IMR-90 (cell line): ENCODE measurements around the gene TAS2R9. TPM values are rescaled to one million over a fixed set of nuclear protein-coding genes. Genes with fewer than 3 reads are reported as not detected.

Source experiments
- ATAC-seq: fragments of 200-7000 bp; cut with Tn5 transposase; 2 replicates; pipeline ENCODE4 v1.9.1; 2020; ENCODE audit warnings: low read depth, mild to moderate bottlenecking, moderate library complexity
- BruUV-seq: library from RNA; stranded (reverse); fragments of 400-500 nt; replicated peaks from 2 replicates; lab custom pipeline; 2021; lab: Mats Ljungman, UMichigan
- CTCF ChIA-PET: fragments of 300-600 bp; formaldehyde crosslinking; extraction: SDS; loops from one replicate; lab custom pipeline; 2021; ENCODE audit warnings: antibody characterized with exemption; lab: Yijun Ruan, JAX
- POLR2A ChIA-PET: fragments of 300-600 bp; sonication (Branson Sonifier 250); formaldehyde crosslinking; loops from one replicate; lab custom pipeline; 2022; ENCODE audit warnings: antibody characterized with exemption; ENCODE audit not compliant: unreplicated experiment; lab: Charles Lee
- DNase-seq: peaks from one replicate; pipeline ENCODE4 v3.0.0; 2013
- H2AFZ ChIP-seq: replicated peaks from 2 replicates; pipeline ENCODE3; 2013; ENCODE audit warnings: low read length, mild to moderate bottlenecking; ENCODE audit not compliant: poor library complexity
- H2AK5ac ChIP-seq: 2 replicates; pipeline ENCODE4 v1.6.1; 2013; ENCODE audit warnings: low read depth, low read length, inconsistent platforms
- H2AK9ac ChIP-seq: replicated peaks from 2 replicates; pipeline ENCODE3; 2013; ENCODE audit warnings: mild to moderate bottlenecking, low read depth, low read length, moderate library complexity; ENCODE audit not compliant: poor library complexity
- H2BK120ac ChIP-seq: 2 replicates; pipeline ENCODE4 v1.6.1; 2013; ENCODE audit warnings: low read depth, low read length, inconsistent platforms
- H2BK15ac ChIP-seq: 3 replicates; pipeline ENCODE4 v1.6.1; 2013; ENCODE audit warnings: low read depth, low read length, inconsistent platforms
- H2BK20ac ChIP-seq: 2 replicates; pipeline ENCODE4 v1.6.1; 2013; ENCODE audit warnings: low read depth, mild to moderate bottlenecking, inconsistent platforms, low read length, moderate library complexity
- H2BK5ac ChIP-seq: 2 replicates; pipeline ENCODE4 v1.6.1; 2013; ENCODE audit warnings: mild to moderate bottlenecking, low read depth, low read length, inconsistent platforms; ENCODE audit not compliant: poor library complexity, severe bottlenecking
- H3K14ac ChIP-seq: replicated peaks from 2 replicates; pipeline ENCODE4 v1.6.1; 2013; ENCODE audit warnings: low read depth, low read length, inconsistent platforms
- H3K18ac ChIP-seq: 2 replicates; pipeline ENCODE4 v1.6.1; 2013; ENCODE audit warnings: low read depth, low read length, control low read depth
- H3K23ac ChIP-seq: 2 replicates; pipeline ENCODE4 v1.6.1; 2013; ENCODE audit warnings: low read depth, low read length, inconsistent platforms
- H3K27ac ChIP-seq: 2 replicates; pipeline ENCODE4 v1.5.1; 2013; ENCODE audit warnings: mild to moderate bottlenecking, control low read depth, low read length; ENCODE audit not compliant: insufficient read depth
- H3K27me3 ChIP-seq: 2 replicates; pipeline ENCODE4 v1.6.1; 2013; ENCODE audit warnings: low read length; ENCODE audit not compliant: control insufficient read depth, insufficient read depth
- H3K36me3 ChIP-seq: 2 replicates; pipeline ENCODE4 v1.6.1; 2013; ENCODE audit warnings: low read length, mixed read lengths; ENCODE audit not compliant: control insufficient read depth, insufficient read depth
- H3K4ac ChIP-seq: 2 replicates; pipeline ENCODE4 v1.6.1; 2013; ENCODE audit warnings: low read depth, low read length, inconsistent platforms
- H3K4me1 ChIP-seq: 2 replicates; pipeline ENCODE4 v1.6.1; 2013; ENCODE audit warnings: low read length, mixed read lengths; ENCODE audit not compliant: control insufficient read depth, insufficient read depth
- H3K4me2 ChIP-seq: 2 replicates; pipeline ENCODE4 v1.6.1; 2013; ENCODE audit warnings: low read depth, mild to moderate bottlenecking, control low read depth, low read length, moderate library complexity
- H3K4me3 ChIP-seq: 2 replicates; pipeline ENCODE4 v1.5.1; 2013; ENCODE audit warnings: low read depth, mild to moderate bottlenecking, control low read depth, low read length, moderate library complexity; ENCODE audit not compliant: insufficient read depth
- H3K56ac ChIP-seq: 2 replicates; pipeline ENCODE4 v1.6.1; 2013; ENCODE audit warnings: low read length, inconsistent platforms; ENCODE audit not compliant: insufficient read depth; ENCODE audit errors: extremely low read depth
- H3K79me1 ChIP-seq, 2 experiments: 2 replicates each; pipeline ENCODE4 v1.6.1; 2013; ENCODE audit warnings: low read length in 2 of 2, inconsistent platforms in 1 of 2, low read depth in 1 of 2
- H3K9ac ChIP-seq: 2 replicates; pipeline ENCODE4 v1.6.1; 2013; ENCODE audit warnings: low read depth, low read length, control low read depth
- H3K9me1 ChIP-seq: 2 replicates; pipeline ENCODE4 v1.6.1; 2013; ENCODE audit warnings: low read length, inconsistent platforms; ENCODE audit not compliant: insufficient read depth
- H3K9me3 ChIP-seq: 2 replicates; pipeline ENCODE4 v1.6.1; 2013; ENCODE audit warnings: low read length; ENCODE audit not compliant: control insufficient read depth, insufficient read depth
- H4K20me1 ChIP-seq: 2 replicates; pipeline ENCODE4 v1.6.1; 2013; ENCODE audit warnings: low read length, inconsistent platforms; ENCODE audit not compliant: insufficient read depth
- H4K5ac ChIP-seq: 2 replicates; pipeline ENCODE4 v1.6.1; 2013; ENCODE audit warnings: mild to moderate bottlenecking, low read depth, low read length, control low read depth
- H4K8ac ChIP-seq, 2 experiments: 2 replicates each; pipeline ENCODE4 v1.6.1; 2013; ENCODE audit warnings: low read depth in 2 of 2, low read length in 2 of 2, control low read depth in 1 of 2, inconsistent platforms in 1 of 2
- H4K91ac ChIP-seq: 2 replicates; pipeline ENCODE4 v1.6.1; 2013; ENCODE audit warnings: low read depth, low read length, inconsistent platforms; ENCODE audit not compliant: insufficient read depth
- CEBPB ChIP-seq: IDR thresholded peaks from 2 replicates; pipeline ENCODE4 v1.6.1; 2012; ENCODE audit warnings: low read depth, low read length, improper control_type of control experiment
- MAZ ChIP-seq: IDR thresholded peaks from 2 replicates; pipeline ENCODE4 v1.6.1; 2012; ENCODE audit warnings: low read depth, mild to moderate bottlenecking, low read length, improper control_type of control experiment, moderate library complexity, borderline replicate concordance
- RCOR1 ChIP-seq: IDR thresholded peaks from 2 replicates; pipeline ENCODE4 v1.6.1; 2012; ENCODE audit warnings: mild to moderate bottlenecking, low read length, improper control_type of control experiment; ENCODE audit not compliant: insufficient replicate concordance
- WGBS, 2 experiments: methylation state at CpG; one replicate each; pipeline versions ENCODE4 v1.1.5 to v1.1.7; 2013; ENCODE audit warnings: missing lambda C conversion rate in 2 of 2; ENCODE audit not compliant: insufficient read length in 1 of 2; ENCODE audit errors: extremely low coverage in 2 of 2; 5-methylcytosine and 5-hydroxymethylcytosine counted together
- dilution Hi-C: fragments of 300-500 bp; cut with HindIII; formaldehyde crosslinking; loops from one replicate; pipeline ENCODE4 v1.14.3; 2018; ENCODE audit warnings: low sequenced_read_pairs; ENCODE audit not compliant: unreplicated experiment
- in situ Hi-C: fragments of 300-500 bp; cut with MboI; formaldehyde crosslinking; loops from 3 replicates; pipeline ENCODE4 v1.14.3; 2019; ENCODE audit warnings: low sequenced_read_pairs, inconsistent platforms, mixed read lengths
- intact Hi-C: fragments of 100-400 bp; cut with micrococcal nuclease; formaldehyde crosslinking; loops from 2 replicates; pipeline ENCODE4 v1.10.0; 2022
- polyA plus RNA-seq, 3 experiments: library from polyadenylated mRNA; depleted of rRNA; stranded (reverse); fragments of >200 nt; gene quantifications; 2 replicates each; pipeline ENCODE4 v1.2.3, GENCODE V29; 2012; ENCODE audit warnings: low replicate concordance in 1 of 3
- total RNA-seq: library from RNA; depleted of rRNA; stranded (reverse); fragments of >200 nt; gene quantifications from 2 replicates; pipeline ENCODE4 v1.2.3, GENCODE V29; 2012

Gene TAS2R9
- total and polyA plus RNA-seq, 2 of the 4 experiments (the other 2 are of a cell fraction): not detected

DNA sequence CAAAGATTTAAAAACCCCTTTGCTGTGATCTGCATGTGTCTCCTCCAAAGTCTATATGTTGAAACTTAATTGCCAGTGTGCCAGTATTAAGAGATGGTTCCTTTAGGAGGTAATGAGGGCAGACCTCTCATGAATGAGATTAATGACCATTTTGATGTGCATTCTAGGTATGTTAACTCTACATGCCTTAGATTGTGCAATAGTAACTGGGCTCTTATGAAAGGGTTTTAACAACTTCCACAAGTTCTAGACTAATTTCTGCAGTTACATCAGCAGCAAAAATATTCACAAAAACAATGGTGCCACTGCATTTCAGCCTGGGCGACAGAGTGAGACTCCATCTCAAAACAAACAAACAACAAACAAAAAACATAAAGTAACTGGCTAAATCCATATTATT, 20.0 kb upstream of the TAS2R9 start:
- H2BK120ac ChIP-seq: no peak overlapping the region
- no peak overlapping the region for H4K5ac ChIP-seq
- no peak overlapping the region for H3K4me3 ChIP-seq
- no peaks in the 10 kb centered on the region for H3K27me3 ChIP-seq
- ChIA-PET CTCF (no interaction called here), POLR2A (no interaction called here)
- H4K20me1 ChIP-seq: no peaks in the 10 kb centered on the region
- H3K14ac ChIP-seq: no peak overlapping the region
- H3K4ac ChIP-seq: no peak overlapping the region
- H2BK5ac ChIP-seq: no peak overlapping the region
- no peak overlapping the region for H3K18ac ChIP-seq
- intact Hi-C loops: loop anchor here (10.0 kb wide), 1 partner anchor 345 kb away; the partner anchor contains the start of gene SMIM10L1
- H4K91ac ChIP-seq: no peak overlapping the region
- H2AK9ac ChIP-seq: no peak overlapping the region
- H4K8ac ChIP-seq: no peak overlapping the region
- BruUV-seq: no TSS peak
- DNase-seq (no peak), ATAC-seq (no peak)
- no peak overlapping the region for H2AK5ac ChIP-seq
- no peaks in the 10 kb centered on the region for H3K9me1 ChIP-seq
- H3K36me3 ChIP-seq: no peaks in the 10 kb centered on the region
- no peaks in the 10 kb centered on the region for H3K9me3 ChIP-seq
- no peaks in the 10 kb centered on the region for H3K79me1 ChIP-seq
- TF ChIP-seq RCOR1 (no peak), CEBPB (peak; percentile 84), MAZ (no peak)
- H3K4me2 ChIP-seq: no peak overlapping the region
- H2BK15ac ChIP-seq: no peak overlapping the region
- in situ Hi-C loops: no loop called here
- no peak overlapping the region for H2AFZ ChIP-seq
- no peak overlapping the region for H3K56ac ChIP-seq
- no peak overlapping the region for H3K9ac ChIP-seq
- no peak overlapping the region for H2BK20ac ChIP-seq
- no peak overlapping the region for H3K23ac ChIP-seq
- no peak overlapping the region for H3K27ac ChIP-seq
- WGBS, 2 experiments: no CpG with 5 or more reads among the region's 1 CpG
- H3K4me1 ChIP-seq: no peaks in the 10 kb centered on the region
- dilution Hi-C loops: no loop called here
